GM12874 (cell line): Measurements from ENCODE around the gene ODAD2.

Experiments used
- TF ChIP-seq, protein P1 (sequence below): IDR thresholded peaks from 2 replicates; pipeline ENCODE4 v1.5.1; 2011; ENCODE audit warnings: low read depth, mild to moderate bottlenecking, control low read depth, low read length, moderate library complexity; ENCODE audit not compliant: insufficient read depth

The ODAD2 gene

DNA sequence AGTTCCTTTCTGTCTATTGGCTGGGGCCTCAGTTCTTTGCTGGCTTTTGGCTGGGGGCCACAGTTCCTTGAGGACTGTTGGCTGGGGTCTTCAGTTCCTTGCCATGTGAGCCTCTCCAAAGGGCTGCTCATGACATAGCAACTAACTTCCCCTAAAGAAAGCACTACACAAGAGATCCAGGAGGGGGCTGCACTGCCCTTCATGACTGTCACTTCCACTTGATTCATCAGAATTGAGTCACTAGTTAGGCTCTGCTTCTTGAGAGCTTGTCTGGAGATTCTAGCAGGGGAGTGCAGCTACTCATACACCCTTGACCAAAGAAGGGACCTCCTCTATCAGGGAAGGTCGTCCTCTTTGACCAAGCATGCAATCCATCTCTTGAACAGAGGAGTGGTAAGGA, 215.2 kb downstream of the ODAD2 start:
- TF ChIP-seq, protein P1, sequence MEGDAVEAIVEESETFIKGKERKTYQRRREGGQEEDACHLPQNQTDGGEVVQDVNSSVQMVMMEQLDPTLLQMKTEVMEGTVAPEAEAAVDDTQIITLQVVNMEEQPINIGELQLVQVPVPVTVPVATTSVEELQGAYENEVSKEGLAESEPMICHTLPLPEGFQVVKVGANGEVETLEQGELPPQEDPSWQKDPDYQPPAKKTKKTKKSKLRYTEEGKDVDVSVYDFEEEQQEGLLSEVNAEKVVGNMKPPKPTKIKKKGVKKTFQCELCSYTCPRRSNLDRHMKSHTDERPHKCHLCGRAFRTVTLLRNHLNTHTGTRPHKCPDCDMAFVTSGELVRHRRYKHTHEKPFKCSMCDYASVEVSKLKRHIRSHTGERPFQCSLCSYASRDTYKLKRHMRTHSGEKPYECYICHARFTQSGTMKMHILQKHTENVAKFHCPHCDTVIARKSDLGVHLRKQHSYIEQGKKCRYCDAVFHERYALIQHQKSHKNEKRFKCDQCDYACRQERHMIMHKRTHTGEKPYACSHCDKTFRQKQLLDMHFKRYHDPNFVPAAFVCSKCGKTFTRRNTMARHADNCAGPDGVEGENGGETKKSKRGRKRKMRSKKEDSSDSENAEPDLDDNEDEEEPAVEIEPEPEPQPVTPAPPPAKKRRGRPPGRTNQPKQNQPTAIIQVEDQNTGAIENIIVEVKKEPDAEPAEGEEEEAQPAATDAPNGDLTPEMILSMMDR, result no peak

DNA sequence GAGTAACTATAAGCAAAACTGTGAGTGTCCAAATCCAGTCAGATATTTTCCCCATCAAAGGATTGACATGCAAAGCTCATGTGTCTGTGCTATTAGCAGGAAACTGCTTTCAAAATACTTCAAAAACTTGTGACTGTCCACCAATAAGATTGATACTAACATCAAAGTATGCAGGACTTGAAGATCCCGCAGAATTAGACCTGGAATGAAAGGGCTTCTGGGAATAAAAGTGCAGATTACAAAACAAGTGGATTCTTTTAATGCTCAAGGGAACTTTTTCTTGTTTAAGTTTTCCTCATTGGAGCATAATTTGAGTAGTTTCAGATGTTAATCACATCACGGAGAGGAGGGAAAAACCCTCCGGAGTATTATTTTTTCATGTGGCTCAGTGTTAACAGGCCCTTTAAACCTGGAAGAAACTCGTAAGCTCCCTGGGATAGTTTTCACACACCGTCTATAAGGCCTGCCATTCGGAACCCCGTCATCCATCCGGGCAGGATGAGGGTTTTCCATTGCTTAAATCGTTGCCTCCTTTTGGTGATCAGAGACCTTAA, 219.3 kb downstream of the ODAD2 start:
- TF ChIP-seq, protein P1, result no peak

DNA sequence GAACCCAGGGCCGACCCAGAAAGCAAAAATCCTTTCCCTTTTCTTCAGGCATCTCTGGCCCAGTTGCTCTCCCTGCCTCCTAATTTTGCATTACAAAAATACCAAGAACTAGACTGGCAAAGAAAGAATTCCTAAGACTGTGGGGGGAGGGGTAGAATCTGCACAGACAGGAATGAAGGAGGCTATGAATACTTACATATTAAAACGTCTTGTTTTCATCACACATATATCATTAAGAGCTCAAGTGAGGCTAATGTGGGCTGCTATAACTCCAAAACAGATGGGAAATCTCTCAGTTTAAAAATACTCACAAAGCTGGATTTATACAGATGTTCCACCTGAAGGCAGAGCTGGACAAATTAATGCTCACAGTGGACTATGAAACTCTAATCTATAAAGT, 224.0 kb downstream of the ODAD2 start:
- TF ChIP-seq, protein P1, result no peak

DNA sequence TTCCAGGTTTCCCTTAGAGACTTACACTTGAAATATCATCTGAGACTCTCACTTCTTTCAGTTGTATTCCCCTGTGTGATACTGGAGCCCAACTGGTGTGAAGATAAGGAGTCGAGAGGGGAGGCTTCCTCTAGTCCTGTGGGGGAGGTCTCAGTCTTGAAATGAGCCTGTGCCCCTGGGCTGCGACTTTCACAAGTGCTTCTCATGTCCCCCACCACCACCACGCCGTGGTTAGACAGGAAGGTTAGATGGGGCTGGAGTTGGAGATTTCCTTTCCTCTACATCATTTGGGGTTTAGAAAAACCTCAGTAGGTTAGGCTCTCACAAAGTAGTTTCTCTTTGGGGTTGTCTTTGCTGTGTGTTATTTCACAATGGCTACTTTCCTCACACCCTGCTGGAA, 227.6 kb downstream of the ODAD2 start:
- TF ChIP-seq, protein P1, result no peak

DNA sequence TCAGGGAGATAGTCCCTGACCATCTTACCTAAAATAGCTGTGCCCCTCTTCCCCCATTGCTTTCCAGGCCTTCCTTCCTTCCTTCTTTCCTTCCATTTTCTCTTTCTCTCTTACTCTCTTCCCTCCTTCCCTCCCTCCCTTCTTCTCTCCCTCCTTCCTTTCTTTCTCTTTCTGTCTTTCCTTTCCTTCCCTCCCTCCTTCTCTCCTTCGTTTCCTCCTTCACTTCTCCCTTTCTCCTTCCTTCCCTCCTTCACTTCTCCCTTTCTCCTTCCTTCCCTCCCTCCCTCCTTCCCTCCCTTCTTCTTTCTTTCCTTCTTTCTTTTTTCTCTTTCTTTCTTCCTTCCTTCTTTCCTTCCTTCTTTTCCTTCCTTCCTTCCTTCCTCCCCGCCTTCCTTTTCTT, 228.7 kb downstream of the ODAD2 start:
- TF ChIP-seq, protein P1, result no peak
